Kidney epithelial cell (primary cell): ENCODE results near the gene AKT3. TPM values are rescaled to one million over a fixed set of nuclear protein-coding genes. Genes with fewer than 3 reads are reported as not detected.
A peak's percentile ranks its signal among the peaks of the same experiment; 100 is the strongest.

Experiments used
- DNase-seq: peaks from one replicate; pipeline ENCODE4 v3.0.0-alpha.2; 2010; ENCODE audit warnings: low read depth
- H3K27me3 ChIP-seq: 2 replicates; pipeline ENCODE4 v1.6.0; 2011; ENCODE audit warnings: low read length; ENCODE audit not compliant: control insufficient read depth, insufficient read depth
- H3K36me3 ChIP-seq: 2 replicates; pipeline ENCODE4 v1.5.1; 2011; ENCODE audit warnings: low read length; ENCODE audit not compliant: control insufficient read depth, insufficient read depth
- H3K4me3 ChIP-seq: 2 replicates; pipeline ENCODE4 v1.5.1; 2011; ENCODE audit warnings: low read depth, mild to moderate bottlenecking, control low read depth, low read length
- total RNA-seq: library from RNA; depleted of rRNA; stranded (reverse); fragments of >200 nt; gene quantifications from 2 replicates; pipeline ENCODE4 v1.2.3, GENCODE V29; 2015
- TF ChIP-seq, protein P1 (sequence below): IDR thresholded peaks from 2 replicates; pipeline ENCODE4 v1.5.1; 2011; ENCODE audit warnings: mild to moderate bottlenecking, moderate library complexity, low read length, control low read depth, inconsistent platforms; ENCODE audit not compliant: insufficient read depth, poor library complexity, severe bottlenecking

Gene AKT3
- total RNA-seq, 1 donor from 2014 or later: 13.1 TPM

DNA sequence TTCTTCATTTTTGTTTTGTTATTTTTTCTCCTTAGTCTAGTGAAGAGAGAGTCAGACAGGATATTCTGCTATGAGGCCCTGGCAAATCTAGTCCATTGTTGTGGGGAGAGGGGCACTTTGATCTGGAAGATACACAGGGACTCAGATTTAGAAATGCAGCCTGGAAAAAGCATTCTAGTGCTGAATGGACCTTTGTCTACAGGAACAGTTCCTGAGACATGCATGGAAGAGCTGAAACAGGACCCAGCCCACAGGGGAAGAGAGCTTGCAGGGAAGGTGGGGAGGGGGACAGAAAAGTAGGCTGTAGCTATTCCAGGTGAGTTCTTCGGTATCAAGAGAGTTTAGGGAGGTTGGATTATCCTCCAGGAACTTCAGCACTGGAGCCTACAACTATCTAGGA is 98.5 kb downstream of the AKT3 start:
- Histone ChIP-seq H3K4me3 (no peak overlapping the region), H3K27me3 (no peaks in the 10 kb centered on the region), H3K36me3 (no peaks in the 10 kb centered on the region)
- TF ChIP-seq, protein P1, sequence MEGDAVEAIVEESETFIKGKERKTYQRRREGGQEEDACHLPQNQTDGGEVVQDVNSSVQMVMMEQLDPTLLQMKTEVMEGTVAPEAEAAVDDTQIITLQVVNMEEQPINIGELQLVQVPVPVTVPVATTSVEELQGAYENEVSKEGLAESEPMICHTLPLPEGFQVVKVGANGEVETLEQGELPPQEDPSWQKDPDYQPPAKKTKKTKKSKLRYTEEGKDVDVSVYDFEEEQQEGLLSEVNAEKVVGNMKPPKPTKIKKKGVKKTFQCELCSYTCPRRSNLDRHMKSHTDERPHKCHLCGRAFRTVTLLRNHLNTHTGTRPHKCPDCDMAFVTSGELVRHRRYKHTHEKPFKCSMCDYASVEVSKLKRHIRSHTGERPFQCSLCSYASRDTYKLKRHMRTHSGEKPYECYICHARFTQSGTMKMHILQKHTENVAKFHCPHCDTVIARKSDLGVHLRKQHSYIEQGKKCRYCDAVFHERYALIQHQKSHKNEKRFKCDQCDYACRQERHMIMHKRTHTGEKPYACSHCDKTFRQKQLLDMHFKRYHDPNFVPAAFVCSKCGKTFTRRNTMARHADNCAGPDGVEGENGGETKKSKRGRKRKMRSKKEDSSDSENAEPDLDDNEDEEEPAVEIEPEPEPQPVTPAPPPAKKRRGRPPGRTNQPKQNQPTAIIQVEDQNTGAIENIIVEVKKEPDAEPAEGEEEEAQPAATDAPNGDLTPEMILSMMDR: no peak
- no peak for DNase-seq

GRCh38 chr1:243748706-243749283 is 101.2 kb downstream of the AKT3 start:
- peak; percentile 44 for DNase-seq
- Histone ChIP-seq H3K27me3 (no peaks in the 10 kb centered on the region), H3K4me3 (no peak overlapping the region), H3K36me3 (no peaks in the 10 kb centered on the region)
- TF ChIP-seq, protein P1: peak; percentile 72

DNA sequence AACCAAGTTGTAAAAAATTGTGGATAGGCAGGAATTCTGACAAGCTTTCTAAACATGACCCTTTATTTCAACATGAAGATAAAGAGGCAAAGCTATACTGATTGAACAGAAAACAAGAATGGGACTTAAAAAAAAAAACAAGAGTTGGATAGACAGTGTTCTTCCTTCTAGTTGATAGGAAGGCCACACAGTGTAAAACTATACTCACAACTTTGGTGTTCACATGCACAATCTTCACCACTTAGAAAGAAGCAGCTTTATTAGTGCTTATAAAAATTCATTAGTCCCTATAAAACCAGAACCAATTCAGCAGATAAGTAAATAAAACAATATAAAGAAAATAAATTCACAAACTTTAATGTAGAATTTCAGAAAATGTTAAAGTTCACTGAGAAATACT is 101.8 kb downstream of the AKT3 start:
- Histone ChIP-seq H3K27me3 (no peaks in the 10 kb centered on the region), H3K36me3 (no peaks in the 10 kb centered on the region), H3K4me3 (no peak overlapping the region)
- DNase-seq: no peak
- TF ChIP-seq, protein P1: no peak

DNA sequence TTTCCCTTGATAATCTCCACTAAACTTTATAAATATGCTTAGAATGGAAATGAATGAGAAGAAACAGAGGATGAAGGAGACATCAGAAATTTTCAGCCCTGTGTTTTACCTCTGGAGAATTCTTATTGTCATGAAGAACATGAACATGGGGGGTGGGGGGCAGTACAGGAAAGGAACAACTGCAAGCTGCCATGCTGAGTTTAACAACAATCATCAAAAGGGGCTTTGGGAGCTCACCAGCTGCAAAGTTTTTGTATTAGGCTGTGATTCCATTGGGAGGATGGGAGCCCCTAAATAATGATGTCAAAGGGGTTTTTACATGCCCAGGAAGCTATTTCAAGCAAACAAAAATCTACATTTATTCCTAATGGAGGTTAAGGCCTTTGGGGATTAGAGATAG is 103.3 kb downstream of the AKT3 start:
- Histone ChIP-seq H3K27me3 (no peaks in the 10 kb centered on the region), H3K36me3 (no peaks in the 10 kb centered on the region), H3K4me3 (no peak overlapping the region)
- DNase-seq: no peak
- TF ChIP-seq, protein P1: no peak

GRCh38 chr1:243745356-243745755 is 104.7 kb downstream of the AKT3 start:
- TF ChIP-seq, protein P1: no peak
- Histone ChIP-seq H3K36me3 (no peaks in the 10 kb centered on the region), H3K4me3 (no peak overlapping the region), H3K27me3 (no peaks in the 10 kb centered on the region)
- DNase-seq: no peak

- TF ChIP-seq, protein P1: no peak
- H3K36me3 ChIP-seq: no peaks in the 10 kb centered on the region
- DNase-seq: no peak
- H3K27me3 ChIP-seq: no peaks in the 10 kb centered on the region
- H3K4me3 ChIP-seq: no peak overlapping the region
Measured at GRCh38 chr1:243742819-243743218, 107.2 kb downstream of the AKT3 start.
